ENCODE data around the gene ZFYVE26. TPM values are rescaled to one million over a fixed set of nuclear protein-coding genes. Genes with fewer than 3 reads are reported as not detected.
"Not testable (repeated sequence)": the region's sequence is repeated elsewhere in the genome, so short reads cannot be mapped to it uniquely, and the experiment has no call there.

Gene ZFYVE26
- total RNA-seq, 1 donor from 2014 or later = 32.9 TPM

DNA sequence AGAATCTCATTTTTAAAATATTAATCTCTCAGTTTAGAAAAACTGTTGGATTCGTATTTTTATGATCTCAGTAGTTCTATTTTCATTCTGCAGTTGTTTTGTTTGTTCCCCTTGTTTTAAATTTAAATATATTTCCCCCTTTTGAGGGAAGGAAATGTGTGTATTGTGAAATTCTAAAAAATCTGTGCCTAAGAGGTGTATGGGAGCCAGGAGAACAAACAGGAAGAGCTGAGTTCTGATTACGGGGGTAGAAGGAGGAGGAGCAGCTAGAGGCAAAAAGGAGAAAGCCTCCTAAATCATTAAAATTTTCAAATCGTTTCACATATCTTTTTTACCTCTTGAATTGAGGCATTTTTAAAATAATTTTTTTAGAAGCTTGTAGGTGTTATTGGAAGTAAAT is 112.4 kb downstream of the ZFYVE26 start:
- no peaks in the 10 kb centered on the region for H3K36me3 Mint-ChIP-seq
- peaks cover 3% of the 10 kb centered on the region for H3K27me3 Mint-ChIP-seq (ENCODE audit: low read depth)
- DNase-seq (ENCODE audit: low spot score in 2 of 2, unreplicated experiment in 2 of 2) = no peak
- no peaks in the 10 kb centered on the region for H3K4me1 Mint-ChIP-seq
- TF ChIP-seq, protein P1, sequence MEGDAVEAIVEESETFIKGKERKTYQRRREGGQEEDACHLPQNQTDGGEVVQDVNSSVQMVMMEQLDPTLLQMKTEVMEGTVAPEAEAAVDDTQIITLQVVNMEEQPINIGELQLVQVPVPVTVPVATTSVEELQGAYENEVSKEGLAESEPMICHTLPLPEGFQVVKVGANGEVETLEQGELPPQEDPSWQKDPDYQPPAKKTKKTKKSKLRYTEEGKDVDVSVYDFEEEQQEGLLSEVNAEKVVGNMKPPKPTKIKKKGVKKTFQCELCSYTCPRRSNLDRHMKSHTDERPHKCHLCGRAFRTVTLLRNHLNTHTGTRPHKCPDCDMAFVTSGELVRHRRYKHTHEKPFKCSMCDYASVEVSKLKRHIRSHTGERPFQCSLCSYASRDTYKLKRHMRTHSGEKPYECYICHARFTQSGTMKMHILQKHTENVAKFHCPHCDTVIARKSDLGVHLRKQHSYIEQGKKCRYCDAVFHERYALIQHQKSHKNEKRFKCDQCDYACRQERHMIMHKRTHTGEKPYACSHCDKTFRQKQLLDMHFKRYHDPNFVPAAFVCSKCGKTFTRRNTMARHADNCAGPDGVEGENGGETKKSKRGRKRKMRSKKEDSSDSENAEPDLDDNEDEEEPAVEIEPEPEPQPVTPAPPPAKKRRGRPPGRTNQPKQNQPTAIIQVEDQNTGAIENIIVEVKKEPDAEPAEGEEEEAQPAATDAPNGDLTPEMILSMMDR (IDR thresholded peaks at IDR 0.05; ENCODE audit: unreplicated experiment) = no peak
- H3K9me3 Mint-ChIP-seq = no peaks in the 10 kb centered on the region
- H3K27ac Mint-ChIP-seq = no peak overlapping the region
- no peak overlapping the region for H3K4me3 Mint-ChIP-seq

GRCh38 chr14:67701492-67701891 is 114.9 kb downstream of the ZFYVE26 start, which contains the start of gene RDH12:
Gene RDH12, plus strand, starts transcription at chr14:67701886. Its CDS starts 20,757 bp downstream, at chr14:67722643.
- not testable (repeated sequence) for H3K4me1 Mint-ChIP-seq; H3K36me3 Mint-ChIP-seq; H3K4me3 Mint-ChIP-seq; H3K27ac Mint-ChIP-seq; DNase-seq (ENCODE audit: low spot score in 2 of 2, unreplicated experiment in 2 of 2); H3K9me3 Mint-ChIP-seq; H3K27me3 Mint-ChIP-seq (ENCODE audit: low read depth)

- no peak for DNase-seq (ENCODE audit: low spot score in 2 of 2, unreplicated experiment in 2 of 2)
- Mint-ChIP-seq H3K27ac (no peak overlapping the region), H3K27me3 (ENCODE audit: low read depth) (no peaks in the 10 kb centered on the region), H3K9me3 (no peaks in the 10 kb centered on the region), H3K4me1 (peaks cover 14% of the 10 kb centered on the region), H3K4me3 (no peak overlapping the region), H3K36me3 (no peaks in the 10 kb centered on the region)
- TF ChIP-seq, protein P1 (IDR thresholded peaks at IDR 0.05; ENCODE audit: unreplicated experiment) = no peak
Measured at GRCh38 chr14:67698179-67698578, 118.2 kb downstream of the ZFYVE26 start.

DNA sequence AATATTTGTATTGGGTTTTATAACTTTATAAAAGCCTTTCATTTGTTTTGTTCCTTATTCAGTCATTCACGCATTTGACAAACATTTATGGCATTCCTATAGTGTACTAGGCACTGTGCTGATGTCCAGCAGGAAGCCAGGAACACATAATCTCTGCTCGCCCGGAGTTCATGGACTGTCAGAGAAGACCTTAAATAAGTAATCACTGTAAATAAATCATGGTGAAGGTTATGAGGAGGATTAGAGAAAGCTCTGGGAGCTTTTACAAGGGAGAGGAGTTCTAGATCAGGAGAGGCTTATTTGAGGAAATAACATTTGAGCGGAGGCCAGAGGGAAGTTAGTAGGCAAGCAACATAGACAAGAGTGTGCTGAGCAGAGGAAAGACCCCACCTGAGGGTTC is 119.4 kb downstream of the ZFYVE26 start:
- H3K36me3 Mint-ChIP-seq = peaks cover 4% of the 10 kb centered on the region
- no peak for DNase-seq (ENCODE audit: low spot score in 2 of 2, unreplicated experiment in 2 of 2)
- H3K4me3 Mint-ChIP-seq = no peak overlapping the region
- no peak overlapping the region for H3K27ac Mint-ChIP-seq
- no peaks in the 10 kb centered on the region for H3K27me3 Mint-ChIP-seq (ENCODE audit: low read depth)
- no peaks in the 10 kb centered on the region for H3K9me3 Mint-ChIP-seq
- TF ChIP-seq, protein P1 (IDR thresholded peaks at IDR 0.05; ENCODE audit: unreplicated experiment) = no peak
- peaks cover 19% of the 10 kb centered on the region for H3K4me1 Mint-ChIP-seq

Other genes with a start within 250 kb of the ZFYVE26 start
- 11.4 to 13.4 TPM (median 11.9 TPM) in 3 replicates for gene PIGH, start 216.3 kb downstream of the ZFYVE26 start, total RNA-seq
- gene ARG2, start 196.7 kb downstream of the ZFYVE26 start, total RNA-seq = 2.5 to 4.5 TPM (median 2.9 TPM) in 3 replicates
- gene VTI1B, start 142.0 kb downstream of the ZFYVE26 start, total RNA-seq = 75.7 to 95.0 TPM (median 88.9 TPM) in 3 replicates
- gene RDH11, start 120.8 kb downstream of the ZFYVE26 start, total RNA-seq = 55.3 to 56.1 TPM (median 55.6 TPM) in 3 replicates
- not detected in 3 replicates for gene RDH12, start 114.7 kb downstream of the ZFYVE26 start, total RNA-seq
- gene RAD51B, start 3.2 kb upstream of the ZFYVE26 start, total RNA-seq = 34.7 to 38.5 TPM (median 34.8 TPM) in 3 replicates

Data from mesothelial cell of epicardium (in vitro differentiated cells).